NCI-H446 (cell line): Measurements from ENCODE around the gene GLIPR2.
"Not testable (repeated sequence)": the region's sequence is repeated elsewhere in the genome, so short reads cannot be mapped to it uniquely, and the experiment has no call there.

Source experiments
- DNase-seq, 2 experiments: peaks; one replicate each; lab custom pipeline; 2025; lab: John Stamatoyannopoulos, UW

Gene GLIPR2

GRCh38 chr9:36136272-36136893 is at the start of gene GLIPR2:
GLIPR2 (plus strand) TSS chr9:36136733; CDS start chr9:36136779, 46 bp downstream.
- DNase-seq: peak in 1 of 2 experiments; percentile 71

- not testable (repeated sequence) for DNase-seq
Measured at GRCh38 chr9:36087054-36087453, 49.5 kb upstream of the GLIPR2 start.

- no peak for DNase-seq
Measured at GRCh38 chr9:36088020-36088419, 48.5 kb upstream of the GLIPR2 start.

- DNase-seq: no peak
Measured at GRCh38 chr9:36091026-36091953, 45.2 kb upstream of the GLIPR2 start.

GRCh38 chr9:36092014-36092413 is 44.5 kb upstream of the GLIPR2 start:
- no peak for DNase-seq

GRCh38 chr9:36092509-36093215 is 43.9 kb upstream of the GLIPR2 start:
- no peak for DNase-seq

- no peak for DNase-seq
Measured at GRCh38 chr9:36093384-36093783, 43.1 kb upstream of the GLIPR2 start.

GRCh38 chr9:36099718-36100117 is 36.8 kb upstream of the GLIPR2 start:
- no peak for DNase-seq

GRCh38 chr9:36100532-36100931 is 36.0 kb upstream of the GLIPR2 start:
- no peak for DNase-seq

- no peak for DNase-seq
Measured at GRCh38 chr9:36101916-36102741, 34.4 kb upstream of the GLIPR2 start.

- peak; percentile 48 to 86 for DNase-seq
Measured at GRCh38 chr9:36102742-36103495, 33.6 kb upstream of the GLIPR2 start.

GRCh38 chr9:36109071-36109470 is 27.5 kb upstream of the GLIPR2 start:
- no peak for DNase-seq

GRCh38 chr9:36110434-36110833 is 26.1 kb upstream of the GLIPR2 start:
- DNase-seq: no peak

- DNase-seq: no peak
Measured at GRCh38 chr9:36112516-36112915, 24.0 kb upstream of the GLIPR2 start.

- no peak for DNase-seq
Measured at GRCh38 chr9:36113999-36114398, 22.5 kb upstream of the GLIPR2 start.

- DNase-seq: no peak
Measured at GRCh38 chr9:36116593-36116992, 19.9 kb upstream of the GLIPR2 start.

- no peak for DNase-seq
Measured at GRCh38 chr9:36118201-36118600, 18.3 kb upstream of the GLIPR2 start.

GRCh38 chr9:36118706-36119105 is 17.8 kb upstream of the GLIPR2 start:
- no peak for DNase-seq

- DNase-seq: no peak
Measured at GRCh38 chr9:36119476-36119875, 17.1 kb upstream of the GLIPR2 start.

- DNase-seq: no peak
Measured at GRCh38 chr9:36120705-36121104, 15.8 kb upstream of the GLIPR2 start.

- no peak for DNase-seq
Measured at GRCh38 chr9:36121971-36122370, 14.6 kb upstream of the GLIPR2 start.
